T-cell (primary cell): Measurements from ENCODE around the gene RPL39L. TPM values are rescaled to one million over a fixed set of nuclear protein-coding genes. Genes with fewer than 3 reads are reported as not detected.
"Not testable (repeated sequence)": the region's sequence is repeated elsewhere in the genome, so short reads cannot be mapped to it uniquely, and the experiment has no call there.

ENCODE experiments used
- ATAC-seq, 4 experiments: fragments of 200-7000 bp in 3 of 4; fragments of 150-1000 bp in 1 of 4; cut with Tn5 transposase; replicated peaks in 1 of 4; 1 replicate in 3 of 4; 2 replicates in 1 of 4; pipeline ENCODE4 v1.10.0; 2021; ENCODE audit warnings: moderate library complexity in 3 of 4, mild to moderate bottlenecking in 2 of 4, moderate number of reproducible peaks in 1 of 4
- CTCF ChIA-PET, 2 donors: fragments of 300-600 bp; sonication (Branson Sonifier 250); formaldehyde crosslinking; loops; one replicate each; lab custom pipeline; 2022; ENCODE audit warnings: antibody characterized with exemption in 2 of 2; lab: Charles Lee
- POLR2A ChIA-PET, 2 donors: fragments of 300-600 bp; sonication (Branson Sonifier 250); formaldehyde crosslinking; loops; one replicate each; lab custom pipeline; 2022; ENCODE audit warnings: antibody characterized with exemption in 2 of 2; lab: Charles Lee
- DNase-seq, 35 experiments: peaks; one replicate each; pipeline versions ENCODE4 v3.0.0 to v3.0.0-alpha.2; 2013 to 2023
- H3K27ac ChIP-seq: one replicate; pipeline ENCODE4 v1.5.1; 2013; ENCODE audit warnings: low read length
- H3K27me3 ChIP-seq, 2 experiments: replicated peaks in 1 of 2; 1 replicate in 1 of 2; 2 replicates in 1 of 2; pipeline versions ENCODE4 v1.6.1 to v1.7.0; 2013; ENCODE audit warnings: low read length in 1 of 2, mixed read lengths in 1 of 2; ENCODE audit not compliant: control insufficient read depth in 2 of 2, insufficient read depth in 2 of 2; ENCODE audit errors: extremely low read depth in 1 of 2
- H3K36me3 ChIP-seq, 2 donors: 1 replicate in 1 of 2; 2 replicates in 1 of 2; pipeline versions ENCODE4 v1.6.1 to v1.7.0; 2013; ENCODE audit warnings: low read length in 1 of 2; ENCODE audit not compliant: control insufficient read depth in 2 of 2, insufficient read depth in 1 of 2; ENCODE audit errors: extremely low read depth in 1 of 2
- H3K4me1 ChIP-seq, 2 experiments: 1 replicate in 1 of 2; 2 replicates in 1 of 2; pipeline versions ENCODE4 v1.6.1 to v1.7.0; 2013; ENCODE audit warnings: low read length in 2 of 2, mixed read lengths in 1 of 2; ENCODE audit not compliant: insufficient read depth in 2 of 2, control insufficient read depth in 1 of 2; ENCODE audit errors: extremely low read depth in 1 of 2
- H3K4me3 ChIP-seq, 2 donors: 1 replicate in 1 of 2; 2 replicates in 1 of 2; pipeline versions ENCODE4 v1.5.1 to v1.7.0; 2013; ENCODE audit warnings: mild to moderate bottlenecking in 2 of 2, low read length in 1 of 2, moderate library complexity in 1 of 2; ENCODE audit not compliant: control insufficient read depth in 1 of 2; ENCODE audit errors: extremely low read depth in 1 of 2
- H3K9me3 ChIP-seq: 2 replicates; pipeline ENCODE4 v1.7.0; 2013
- H3K27ac Mint-ChIP-seq, 2 donors: one replicate each; pipeline ENCODE4 v1.8.0; 2020 to 2021; ENCODE audit warnings: mild to moderate bottlenecking in 2 of 2, mixed read lengths in 2 of 2
- H3K27me3 Mint-ChIP-seq, 2 donors: one replicate each; pipeline ENCODE4 v1.8.0; 2021 to 2022; ENCODE audit warnings: mixed read lengths in 2 of 2
- H3K36me3 Mint-ChIP-seq: one replicate; pipeline ENCODE4 v1.8.0; 2021; ENCODE audit warnings: mixed read lengths
- H3K4me1 Mint-ChIP-seq, 3 donors: one replicate each; pipeline ENCODE4 v1.8.0; 2020 to 2022; ENCODE audit warnings: mixed read lengths in 3 of 3, mild to moderate bottlenecking in 1 of 3
- H3K4me3 Mint-ChIP-seq, 3 donors: one replicate each; pipeline ENCODE4 v1.8.0; 2020 to 2022; ENCODE audit warnings: mild to moderate bottlenecking in 3 of 3, mixed read lengths in 3 of 3, moderate library complexity in 3 of 3
- H3K9me3 Mint-ChIP-seq, 3 donors: one replicate each; pipeline ENCODE4 v1.8.0; 2020 to 2022; ENCODE audit warnings: mixed read lengths in 3 of 3
- WGBS: methylation state at CpG from one replicate; pipeline ENCODE4 v1.1.5; 2013; ENCODE audit warnings: missing lambda C conversion rate; ENCODE audit not compliant: insufficient coverage; 5-methylcytosine and 5-hydroxymethylcytosine counted together
- total RNA-seq, 35 experiments: library from RNA in 6 of 35; stranded (reverse) in 6 of 35; fragments of 120-200 nt in 1 of 35; gene quantifications; one replicate each; pipeline versions ENCODE4 v1.2.1 to v1.2.4 and lab custom pipeline; 2013 to 2026

Gene RPL39L
- total RNA-seq, 5 donors from 2014 or later (not counting 1 experiment from before 2014, with no cell fraction given): 0.85 to 3.8 (median 2.1) TPM

- 80% methylated on average over 1 of the region's 11 CpGs for WGBS
Measured at GRCh38 chr3:187135172-187135690, 4.1 kb downstream of the RPL39L start.

DNA sequence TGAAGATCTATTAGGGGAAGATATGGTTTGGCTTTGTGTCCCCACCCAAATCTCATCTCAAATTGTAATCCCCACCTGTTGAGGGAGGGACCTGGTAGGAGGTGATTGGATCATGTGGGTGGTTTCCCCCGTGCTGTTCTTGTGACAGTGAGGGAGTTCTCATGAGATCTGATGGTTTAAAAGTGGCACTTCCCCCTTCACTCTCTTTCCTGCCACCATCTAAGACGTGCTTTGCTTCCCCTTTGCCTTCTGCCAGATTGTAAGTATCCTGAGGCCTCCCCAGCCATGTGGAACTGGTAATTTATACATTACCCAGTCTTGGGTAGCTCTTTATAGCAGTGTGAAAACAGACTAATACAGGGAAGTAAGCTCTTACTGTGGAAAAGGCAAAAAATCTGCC is 6.1 kb downstream of the RPL39L start:
- not testable (repeated sequence) for H3K27ac ChIP-seq, DNase-seq, H3K27ac Mint-ChIP-seq, H3K4me3 ChIP-seq, H3K9me3 Mint-ChIP-seq, H3K27me3 Mint-ChIP-seq, H3K27me3 ChIP-seq, H3K9me3 ChIP-seq, H3K36me3 Mint-ChIP-seq, H3K4me3 Mint-ChIP-seq, ATAC-seq, H3K36me3 ChIP-seq
- CTCF ChIA-PET: interaction anchor here (0.6 to 0.7 kb wide), 2 partner anchors 32 to 1459 kb away, joined by 3 read pairs; no protein-coding TSS in a partner anchor
- WGBS: no CpG with 5 or more reads among the region's 2 CpGs
- peaks cover 24 to 42% (median 41%) of the 10 kb centered on the region in 3 donors for H3K4me1 Mint-ChIP-seq
- POLR2A ChIA-PET: interaction anchor here in 1 of 2 donors (0.6 kb wide), 1 partner anchor 67 kb away, joined by 4 read pairs; no protein-coding TSS in a partner anchor
- H3K4me1 ChIP-seq: peaks cover 6 to 14% of the 10 kb centered on the region in 2 experiments

More at GRCh38 chr3:187135172-187135690, 4.1 kb downstream of the RPL39L start:
- CTCF ChIA-PET: interaction anchor here (1.1 to 1.4 kb wide), 2 partner anchors 22 kb away, joined by 3 to 4 read pairs; no protein-coding TSS in a partner anchor
- H3K27me3 Mint-ChIP-seq, DNase-seq, ATAC-seq, H3K4me3 ChIP-seq, H3K36me3 Mint-ChIP-seq, H3K4me3 Mint-ChIP-seq, H3K9me3 Mint-ChIP-seq, POLR2A ChIA-PET, H3K27ac ChIP-seq, H3K27ac Mint-ChIP-seq, H3K36me3 ChIP-seq, H3K27me3 ChIP-seq, H3K9me3 ChIP-seq: not testable (repeated sequence)
- H3K4me1 Mint-ChIP-seq: peaks cover 37 to 44% (median 43%) of the 10 kb centered on the region in 3 donors
- H3K4me1 ChIP-seq: peaks cover 5 to 26% of the 10 kb centered on the region in 2 experiments

- H3K36me3 ChIP-seq: no peaks in the 10 kb centered on the region
- no peaks in the 10 kb centered on the region for H3K27me3 Mint-ChIP-seq
Measured at GRCh38 chr3:187132666-187133065, 6.6 kb downstream of the RPL39L start.

DNA sequence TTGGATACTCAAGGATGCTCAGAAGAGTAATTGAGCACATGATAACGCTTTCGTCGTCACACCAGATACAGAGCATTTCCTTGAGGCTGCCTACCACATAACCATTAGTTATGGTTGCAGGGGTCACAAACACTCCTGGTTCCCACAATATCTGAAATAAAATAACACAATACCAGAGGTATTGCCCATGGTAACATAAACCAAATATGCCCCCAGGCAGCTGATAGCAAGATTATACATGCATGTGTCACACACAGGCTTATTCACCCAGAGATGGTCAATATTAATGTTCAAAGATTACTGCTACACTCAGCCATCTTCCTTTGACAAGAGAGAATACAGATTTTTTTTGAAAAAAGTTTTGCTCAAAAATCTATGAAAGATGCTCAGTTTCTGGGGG is 7.3 kb downstream of the RPL39L start:
- DNase-seq (no peak), ATAC-seq (no peak)
- Mint-ChIP-seq H3K27me3 (no peaks in the 10 kb centered on the region), H3K36me3 (peaks cover 3% of the 10 kb centered on the region), H3K4me1 (peaks cover 22 to 41% (median 40%) of the 10 kb centered on the region in 3 donors), H3K27ac (no peak overlapping the region), H3K9me3 (peaks cover 3 to 9% (median 7%) of the 10 kb centered on the region in 3 donors), H3K4me3 (no peak overlapping the region)
- Histone ChIP-seq H3K36me3 (no peaks in the 10 kb centered on the region), H3K9me3 (no peaks in the 10 kb centered on the region), H3K27me3 (no peaks in the 10 kb centered on the region), H3K4me1 (peaks cover 6 to 13% of the 10 kb centered on the region in 2 experiments), H3K4me3 (no peak overlapping the region), H3K27ac (no peak overlapping the region)
- WGBS: no CpG with 5 or more reads among the region's 3 CpGs
- CTCF ChIA-PET: interaction anchor here (0.7 to 4.8 kb wide), 6 partner anchors 7 to 284 kb away, joined by 4 to 31 read pairs (median 7); partner anchors contain the start of gene RPL39L (in 2 of the 2)
- POLR2A ChIA-PET: interaction anchor here (0.6 to 1.0 kb wide), 3 partner anchors 9 to 559 kb away, joined by 3 read pairs; no protein-coding TSS in a partner anchor

More at GRCh38 chr3:187132666-187133065, 6.6 kb downstream of the RPL39L start:
- Histone ChIP-seq H3K9me3 (no peaks in the 10 kb centered on the region), H3K27ac (no peak overlapping the region), H3K27me3 (no peaks in the 10 kb centered on the region), H3K4me3 (no peak overlapping the region), H3K4me1 (peaks cover 6 to 13% of the 10 kb centered on the region in 2 experiments)
- Mint-ChIP-seq H3K36me3 (peaks cover 3% of the 10 kb centered on the region), H3K9me3 (peaks cover 3 to 9% (median 7%) of the 10 kb centered on the region in 3 donors), H3K27ac (no peak overlapping the region), H3K4me1 (peaks cover 22 to 41% (median 40%) of the 10 kb centered on the region in 3 donors), H3K4me3 (no peak overlapping the region)
- POLR2A ChIA-PET: interaction anchor here in 1 of 2 donors (0.6 kb wide), 1 partner anchor 67 kb away, joined by 4 read pairs; no protein-coding TSS in a partner anchor
- WGBS: 90% methylated on average over 2 of the region's 2 CpGs
- CTCF ChIA-PET: interaction anchor here in 1 of 2 donors (0.6 to 2.9 kb wide), 3 partner anchors 9 to 1459 kb away, joined by 3 to 11 read pairs (median 3); no protein-coding TSS in a partner anchor
- no peak for ATAC-seq
- DNase-seq: no peak

DNA sequence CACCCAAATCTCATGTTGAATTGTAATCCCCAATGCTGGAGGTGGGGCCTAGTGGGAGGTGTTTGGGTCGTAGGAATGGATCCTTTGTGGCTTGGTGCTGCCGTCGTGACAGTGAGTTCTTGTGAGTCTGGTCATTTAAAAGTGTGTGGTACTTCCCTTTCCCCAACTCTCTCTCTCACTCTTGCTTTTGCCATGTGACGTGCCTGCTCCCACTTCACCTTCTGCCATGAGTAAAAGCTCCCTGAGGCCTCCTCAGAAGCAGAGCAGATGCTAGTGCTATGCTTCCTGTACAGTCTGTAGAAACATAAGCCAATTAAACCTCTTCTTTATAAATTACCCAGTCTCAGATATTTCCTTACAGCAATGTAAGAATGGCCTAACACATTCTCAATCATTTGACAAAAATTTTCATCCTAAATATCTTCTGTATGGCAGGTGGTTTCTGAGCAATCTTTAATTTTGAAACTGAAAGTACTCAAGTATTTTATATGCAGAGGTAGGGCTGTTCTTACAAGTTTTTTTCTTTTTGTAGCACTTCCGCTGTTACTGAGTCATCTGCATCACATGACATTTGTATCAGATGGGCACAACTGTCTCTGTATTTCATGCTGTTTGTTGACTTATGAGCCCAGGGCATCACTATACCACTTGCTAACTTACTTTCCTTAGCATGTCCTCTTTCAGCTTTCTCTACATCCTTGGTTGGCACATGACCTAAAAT is 8.8 kb downstream of the RPL39L start:
- peak; percentile 97 to 100 (median 99) for ATAC-seq
- no peaks in the 10 kb centered on the region for H3K9me3 ChIP-seq
- H3K4me1 Mint-ChIP-seq: peaks cover 22 to 41% (median 40%) of the 10 kb centered on the region in 3 donors
- H3K4me3 Mint-ChIP-seq: peak overlapping the region; percentile 51 to 71 (median 64)
- no peaks in the 10 kb centered on the region for H3K27me3 ChIP-seq
- ChIA-PET CTCF (interaction anchor here (0.5 to 4.8 kb wide), 7 partner anchors 9 to 127 kb away, joined by 3 to 31 read pairs (median 10); partner anchors contain the start of gene RPL39L (in 2 of the 2)), POLR2A (interaction anchor here (0.7 kb wide), 2 partner anchors 16 to 98 kb away, joined by 5 to 8 read pairs; no protein-coding TSS in a partner anchor)
- 29% methylated on average over 1 of the region's 5 CpGs for WGBS
- H3K4me1 ChIP-seq: peaks cover 6 to 13% of the 10 kb centered on the region in 2 experiments
- H3K4me3 ChIP-seq: peak overlapping the region in 1 of 2 donors; percentile 16
- peaks cover 3% of the 10 kb centered on the region for H3K36me3 Mint-ChIP-seq
- no peaks in the 10 kb centered on the region for H3K36me3 ChIP-seq
- no peaks in the 10 kb centered on the region for H3K27me3 Mint-ChIP-seq
- peak overlapping the region; percentile 97 for H3K27ac ChIP-seq
- peak in 25 of 35 experiments; percentile 11 to 86 (median 26) for DNase-seq
- peaks cover 3 to 11% (median 5%) of the 10 kb centered on the region in 3 donors for H3K9me3 Mint-ChIP-seq
- peak overlapping the region; percentile 97 to 98 for H3K27ac Mint-ChIP-seq
